Measurements from ENCODE around the gene TMEM117. TPM values are rescaled to one million over a fixed set of nuclear protein-coding genes. Genes with fewer than 3 reads are reported as not detected.

TMEM117 gene
- total and polyA plus RNA-seq, 2 donors (not counting 3 experiments of a cell fraction or from before 2014, with no cell fraction given): 1.2 to 3.8 TPM

GRCh38 chr12:43805149-43805859, 30.6 kb upstream of the TMEM117 start:
- Histone ChIP-seq H3K4me1 (ENCODE audit: control insufficient read depth, extremely low read depth, insufficient read depth, low read length) (peaks cover 13% of the 10 kb centered on the region), H3K4me2 (ENCODE audit: insufficient read depth, low read length) (peak overlapping the region; percentile 92), H2AFZ (ENCODE audit: low read depth, low read length) (peak overlapping the region; percentile 42), H3K9me1 (replicated peaks; ENCODE audit: control insufficient read depth, extremely low read depth, insufficient read depth, low read length) (no peaks in the 10 kb centered on the region), H3K9ac (replicated peaks; ENCODE audit: extremely low read depth, insufficient read depth, low read length) (peak overlapping the region; percentile 97), H3K79me2 (ENCODE audit: control insufficient read depth, insufficient read depth, low read length) (peaks cover 28% of the 10 kb centered on the region), H4K20me1 (replicated peaks; ENCODE audit: control insufficient read depth, extremely low read depth, insufficient read depth, low read length) (no peaks in the 10 kb centered on the region), H3K27ac (ENCODE audit: insufficient read depth, low read depth, low read length) (peak overlapping the region; percentile 89), H3K27me3 (ENCODE audit: control insufficient read depth in 2 of 2, insufficient read depth in 2 of 2, low read length in 2 of 2) (peaks cover 3% of the 10 kb centered on the region in 2 experiments), H3K9me3 (replicated peaks; ENCODE audit: control insufficient read depth, insufficient read depth, low read length) (no peaks in the 10 kb centered on the region), H3K4me3 (replicated peaks in 1 of 3; ENCODE audit: insufficient read depth in 1 of 3, low read depth in 1 of 3, low read length in 3 of 3) (peak overlapping the region; percentile 70 to 93 (median 74)), H3K36me3 (ENCODE audit: control insufficient read depth in 2 of 2, extremely low read depth in 1 of 2, insufficient read depth in 2 of 2, low read length in 2 of 2) (peaks cover 0 to 6% of the 10 kb centered on the region in 2 experiments)
- dilution Hi-C loops (cut with MboI; ENCODE audit: extremely low pct_ligation_motif_present, low sequenced_read_pairs) (no loop called here), intact Hi-C loops (cut with micrococcal nuclease) (no loop called here)
- FAIRE-seq (peak; percentile 8), DNase-seq (ENCODE audit: low read depth, low spot score) (no peak)
- BruUV-seq (replicated peaks): TSS peak; percentile 43
- TF ChIP-seq GATA2 (IDR thresholded peaks at IDR 0.05; ENCODE audit: insufficient read depth, insufficient read length, low read depth, low read length) (no peak), POLR2A (IDR thresholded peaks at IDR 0.05; ENCODE audit: low read depth, low read length) (no peak), FOS (IDR thresholded peaks at IDR 0.05; ENCODE audit: borderline replicate concordance, insufficient read depth, low read length) (no peak), CTCF (IDR thresholded peaks at IDR 0.05; ENCODE audit: extremely low read depth in 1 of 2, insufficient read depth in 1 of 2, low read depth in 1 of 2, low read length in 2 of 2) (no peak), MYC (IDR thresholded peaks at IDR 0.05; ENCODE audit: low read depth, low read length) (no peak), POLR2AphosphoS5 (IDR thresholded peaks at IDR 0.05; ENCODE audit: insufficient read depth, low read depth, low read length) (no peak), EZH2 (IDR thresholded peaks at IDR 0.05; ENCODE audit: borderline replicate concordance, low read depth, low read length, severe bottlenecking) (no peak), JUN (IDR thresholded peaks at IDR 0.05; ENCODE audit: borderline replicate concordance, insufficient read depth, insufficient read length, low read depth) (no peak)
- TF ChIP-seq, protein P1, sequence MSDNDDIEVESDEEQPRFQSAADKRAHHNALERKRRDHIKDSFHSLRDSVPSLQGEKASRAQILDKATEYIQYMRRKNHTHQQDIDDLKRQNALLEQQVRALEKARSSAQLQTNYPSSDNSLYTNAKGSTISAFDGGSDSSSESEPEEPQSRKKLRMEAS (IDR thresholded peaks at IDR 0.05; ENCODE audit: insufficient read depth, insufficient read length): no peak
- CTCF ChIA-PET: interaction anchor here (0.6 to 2.6 kb wide), 13 partner anchors 8 to 361 kb away, joined by 3 to 22 read pairs (median 5); partner anchors contain the start of genes IRAK4, PUS7L and TMEM117
- POLR2A ChIA-PET: interaction anchor here (0.6 to 1.8 kb wide), 2 partner anchors 19 to 46 kb away, joined by 4 to 7 read pairs; partner anchors contain the start of genes IRAK4 and PUS7L

Data from endothelial cell of umbilical vein (primary cell).